ENCODE data around the gene PRR36.
A peak's percentile ranks its signal among the peaks of the same experiment; 100 is the strongest.

Gene PRR36

GRCh38 chr19:7830823-7831222 lies 43.4 kb downstream of the PRR36 start:
- H3K4me3 ChIP-seq (ENCODE audit: low read depth, low read length): peak overlapping the region; percentile 61
- no peak for DNase-seq (ENCODE audit: low read depth)

GRCh38 chr19:7830272-7830771 lies 43.9 kb downstream of the PRR36 start:
- no peak for DNase-seq (ENCODE audit: low read depth)

GRCh38 chr19:7829561-7830271 lies 44.5 kb downstream of the PRR36 start, which contains the start of gene EVI5L:
EVI5L (plus strand) TSS chr19:7830218; CDS start chr19:7846543, 16,325 bp downstream.
- peak within 1 kb of the TSS; percentile 61 for H3K4me3 ChIP-seq (ENCODE audit: low read depth, low read length)
- DNase-seq (ENCODE audit: low read depth): peak; percentile 100

More at GRCh38 chr19:7830272-7830771, 43.9 kb downstream of the PRR36 start:
- peak overlapping the region; percentile 61 for H3K4me3 ChIP-seq (ENCODE audit: low read depth, low read length)

GRCh38 chr19:7829166-7829520 lies 45.0 kb downstream of the PRR36 start:
- peak overlapping the region; percentile 45 for H3K4me3 ChIP-seq (ENCODE audit: low read depth, low read length)
- no peak for DNase-seq (ENCODE audit: low read depth)

- no peak for DNase-seq (ENCODE audit: low read depth)
- H3K4me3 ChIP-seq (ENCODE audit: low read depth, low read length): no peak overlapping the region
Measured at GRCh38 chr19:7823686-7824301, 50.4 kb downstream of the PRR36 start.

- H3K4me3 ChIP-seq (ENCODE audit: low read depth, low read length): no peak overlapping the region
- no peak for DNase-seq (ENCODE audit: low read depth)
Measured at GRCh38 chr19:7822910-7823515, 51.2 kb downstream of the PRR36 start.

- DNase-seq (ENCODE audit: low read depth): no peak
- H3K4me3 ChIP-seq (ENCODE audit: low read depth, low read length): no peak overlapping the region
Measured at GRCh38 chr19:7820588-7820987, 53.6 kb downstream of the PRR36 start.

- DNase-seq (ENCODE audit: low read depth): no peak
Measured at GRCh38 chr19:7819337-7819736, 54.9 kb downstream of the PRR36 start.

GRCh38 chr19:7818806-7819205 lies 55.4 kb downstream of the PRR36 start:
- H3K4me3 ChIP-seq (ENCODE audit: low read depth, low read length): no peak overlapping the region
- DNase-seq (ENCODE audit: low read depth): no peak

More at GRCh38 chr19:7819337-7819736, 54.9 kb downstream of the PRR36 start:
- H3K4me3 ChIP-seq (ENCODE audit: low read depth, low read length): no peak overlapping the region
